ENCODE measurements around the gene EED.
"Not testable (repeated sequence)": the region's sequence is repeated elsewhere in the genome, so short reads cannot be mapped to it uniquely, and the experiment has no call there.

GRCh38 chr11:86308710-86309109 lies 64.2 kb downstream of the EED start:
- TF ChIP-seq CTCF (IDR thresholded peaks at IDR 0.05); POLR2A (IDR thresholded peaks at IDR 0.05); POLR2AphosphoS5 (IDR thresholded peaks at IDR 0.05; ENCODE audit: insufficient read depth in 1 of 2, low read depth in 1 of 2): not testable (repeated sequence)

Data from vagina (tissue), 2 donors.